Astrocyte (in vitro differentiated cells and primary cell): ENCODE results near the gene TH.

Source experiments
- EZH2 ChIP-seq: IDR thresholded peaks from 2 replicates; pipeline ENCODE4 v1.6.1; 2012; ENCODE audit warnings: mild to moderate bottlenecking, low read length, inconsistent platforms; ENCODE audit not compliant: insufficient read depth
- TF ChIP-seq, protein P1 (sequence below): IDR thresholded peaks from 2 replicates; pipeline ENCODE4 v1.5.1; 2011; ENCODE audit warnings: low read depth, mild to moderate bottlenecking, inconsistent platforms, low read length, moderate library complexity; ENCODE audit not compliant: insufficient read depth

DNA sequence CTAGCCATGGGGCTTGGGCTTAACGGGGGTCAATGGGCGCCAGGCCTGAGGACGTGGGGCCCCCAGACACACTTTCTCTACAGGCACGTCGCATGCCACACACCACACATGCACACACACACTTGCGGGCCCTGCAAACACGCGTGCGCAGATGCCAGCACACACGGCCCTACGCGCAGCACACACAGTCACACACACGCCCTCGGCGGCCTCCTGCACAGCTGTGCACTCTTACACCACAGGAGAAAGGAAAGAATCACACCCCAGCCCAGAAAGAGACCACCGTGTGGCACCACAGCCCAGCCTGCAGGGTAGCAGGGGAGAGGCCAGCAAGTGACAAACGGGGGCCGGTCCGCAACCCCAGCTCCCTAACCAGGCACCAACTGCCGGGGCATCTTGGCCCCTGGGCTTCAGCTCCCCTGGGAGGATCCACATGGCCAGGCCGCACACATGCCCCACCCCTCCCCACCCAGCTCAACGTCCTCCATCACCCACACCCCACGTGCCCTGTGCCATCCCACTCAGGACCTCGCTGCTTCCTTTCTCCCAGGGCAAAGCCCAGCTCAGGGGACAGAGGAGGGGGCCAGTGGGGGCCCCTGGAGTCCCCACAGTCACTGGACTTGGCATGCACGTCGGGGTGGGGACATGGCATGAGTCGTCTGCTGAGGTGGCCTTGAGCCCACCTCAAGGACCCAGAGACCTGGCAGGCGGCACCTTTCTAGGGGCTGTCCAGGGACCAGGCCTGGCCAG is 26.3 kb upstream of the TH start:
- no peak for TF ChIP-seq EZH2
- TF ChIP-seq, protein P1, sequence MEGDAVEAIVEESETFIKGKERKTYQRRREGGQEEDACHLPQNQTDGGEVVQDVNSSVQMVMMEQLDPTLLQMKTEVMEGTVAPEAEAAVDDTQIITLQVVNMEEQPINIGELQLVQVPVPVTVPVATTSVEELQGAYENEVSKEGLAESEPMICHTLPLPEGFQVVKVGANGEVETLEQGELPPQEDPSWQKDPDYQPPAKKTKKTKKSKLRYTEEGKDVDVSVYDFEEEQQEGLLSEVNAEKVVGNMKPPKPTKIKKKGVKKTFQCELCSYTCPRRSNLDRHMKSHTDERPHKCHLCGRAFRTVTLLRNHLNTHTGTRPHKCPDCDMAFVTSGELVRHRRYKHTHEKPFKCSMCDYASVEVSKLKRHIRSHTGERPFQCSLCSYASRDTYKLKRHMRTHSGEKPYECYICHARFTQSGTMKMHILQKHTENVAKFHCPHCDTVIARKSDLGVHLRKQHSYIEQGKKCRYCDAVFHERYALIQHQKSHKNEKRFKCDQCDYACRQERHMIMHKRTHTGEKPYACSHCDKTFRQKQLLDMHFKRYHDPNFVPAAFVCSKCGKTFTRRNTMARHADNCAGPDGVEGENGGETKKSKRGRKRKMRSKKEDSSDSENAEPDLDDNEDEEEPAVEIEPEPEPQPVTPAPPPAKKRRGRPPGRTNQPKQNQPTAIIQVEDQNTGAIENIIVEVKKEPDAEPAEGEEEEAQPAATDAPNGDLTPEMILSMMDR, result no peak
